HepG2 (cell line): Measurements from ENCODE around the gene SDC4. TPM values are rescaled to one million over a fixed set of nuclear protein-coding genes. Genes with fewer than 3 reads are reported as not detected.
A peak's percentile ranks its signal among the peaks of the same experiment; 100 is the strongest.

Experiments
- AHR ChIP-seq: IDR thresholded peaks from 2 replicates; pipeline ENCODE4 v1.6.1; 2018; ENCODE audit warnings: missing genetic modification reagents, missing compliant biosample characterization
- CENPX ChIP-seq: sonication (generic); formaldehyde crosslinking; IDR thresholded peaks from 2 replicates; pipeline ENCODE4 v1.9.0; 2021; ENCODE audit warnings: mild to moderate bottlenecking, missing genetic modification reagents, moderate library complexity
- GFI1 ChIP-seq: sonication (generic); formaldehyde crosslinking; IDR thresholded peaks from 2 replicates; pipeline ENCODE4 v1.5.0; 2020; ENCODE audit warnings: missing genetic modification reagents, mild to moderate bottlenecking, borderline replicate concordance
- HMG20A ChIP-seq: IDR thresholded peaks from 2 replicates; pipeline ENCODE4 v1.6.1; 2016; ENCODE audit warnings: borderline replicate concordance
- ISL2 ChIP-seq: sonication (generic); formaldehyde crosslinking; IDR thresholded peaks from 2 replicates; pipeline ENCODE4 v1.5.0; 2020; ENCODE audit warnings: missing genetic modification reagents
- MAFF ChIP-seq: IDR thresholded peaks from 2 replicates; pipeline ENCODE4 v1.6.1; 2011; ENCODE audit warnings: low read depth, low read length, improper control_type of control experiment
- TBX2 ChIP-seq: sonication (generic); formaldehyde crosslinking; IDR thresholded peaks from 2 replicates; pipeline ENCODE4 v1.5.0; 2020; ENCODE audit warnings: missing genetic modification reagents, mild to moderate bottlenecking, borderline replicate concordance
- ZNF296 ChIP-seq: sonication (generic); formaldehyde crosslinking; conservative IDR thresholded peaks from 2 replicates; pipeline ENCODE4 v1.5.0; 2020; ENCODE audit warnings: mild to moderate bottlenecking, missing genetic modification reagents
- ZNF552 ChIP-seq: sonication (generic); formaldehyde crosslinking; IDR thresholded peaks from 2 replicates; pipeline ENCODE4 v1.9.0; 2022; ENCODE audit warnings: missing genetic modification reagents, mild to moderate bottlenecking, borderline replicate concordance
- polyA plus RNA-seq, 8 experiments: library from polyadenylated mRNA; depleted of rRNA in 3 of 8; stranded (reverse) in 7 of 8; unstranded in 1 of 8; fragments of >200 nt; fragmentation: Illumina TruSeq in 4 of 8; extraction: Trizol in 4 of 8; gene quantifications; 2 replicates each; pipeline versions ENCODE4 v1.2.1 to v1.2.3, GENCODE V29; 2011 to 2016; ENCODE audit warnings: low read depth in 4 of 8, missing spikeins in 1 of 8, mixed read lengths in 1 of 8; ENCODE audit not compliant: insufficient read depth in 1 of 8
- total RNA-seq, 5 experiments: library from RNA; depleted of rRNA; stranded (reverse); fragments of >200 nt; fragmentation: Illumina TruSeq; extraction: Trizol; gene quantifications; 2 replicates each; pipeline ENCODE4 v1.2.3, GENCODE V29; 2016; ENCODE audit warnings: low read depth in 1 of 5
- TF ChIP-seq, protein P1 (sequence below): conservative IDR thresholded peaks from 2 replicates; pipeline ENCODE4 v1.6.1; 2018; ENCODE audit warnings: missing genetic modification reagents
- TF ChIP-seq, protein P2 (sequence below): sonication (generic); formaldehyde crosslinking; IDR thresholded peaks from 2 replicates; pipeline ENCODE4 v1.5.0; 2020; ENCODE audit warnings: mild to moderate bottlenecking, missing genetic modification reagents, borderline replicate concordance
- TF ChIP-seq, protein P3 (sequence below): IDR thresholded peaks from 2 replicates; pipeline ENCODE4 v1.6.1; 2016; ENCODE audit warnings: control low read depth
- TF ChIP-seq, protein P4 (sequence below): sonication (generic); formaldehyde crosslinking; IDR thresholded peaks from 2 replicates; pipeline ENCODE4 v1.4.0; 2020; ENCODE audit warnings: mild to moderate bottlenecking, missing genetic modification reagents

The SDC4 gene
- total and polyA plus RNA-seq, 2 of the 13 experiments (the other 11 are each of a cell fraction or from before 2014, with no cell fraction given): 49.0 to 65.1 TPM

DNA sequence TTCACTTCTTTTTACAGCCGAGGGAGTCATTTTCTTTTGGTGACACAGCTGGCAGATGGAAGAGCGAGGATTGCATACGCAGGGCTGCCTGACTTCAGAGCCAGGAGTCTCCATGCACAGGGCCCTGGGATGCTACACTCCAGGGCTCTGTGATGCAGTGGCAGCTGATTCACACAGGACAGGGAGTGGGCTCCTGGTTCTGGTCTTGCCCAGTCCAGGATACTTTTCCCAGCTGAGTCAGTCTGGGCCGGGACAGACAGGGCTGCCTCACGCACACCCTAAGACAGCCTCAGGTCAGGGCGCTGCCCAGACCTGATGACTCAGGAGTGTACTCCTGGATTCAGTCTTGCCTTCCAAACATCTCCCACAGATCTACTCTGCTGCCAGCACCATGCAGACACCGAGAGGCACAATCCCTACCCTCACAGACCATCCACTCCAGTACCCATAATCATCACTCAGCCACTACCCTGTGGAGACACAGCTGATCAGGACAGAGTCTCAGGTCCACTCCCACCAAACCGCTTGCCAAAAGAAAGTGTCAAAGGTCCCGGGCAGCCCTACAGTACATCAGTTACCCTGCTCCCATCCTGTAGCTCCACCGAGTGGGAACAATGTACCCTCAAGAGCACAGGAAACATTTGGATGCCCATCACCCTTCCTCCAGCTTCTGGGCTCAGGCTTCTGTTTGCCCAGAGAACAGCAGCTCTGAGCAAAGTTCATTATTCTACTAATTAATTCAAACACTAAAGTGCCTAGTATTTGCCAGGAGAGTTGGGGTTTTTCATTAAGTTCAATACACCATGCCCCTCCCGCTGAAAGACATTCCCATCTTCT is 11.5 kb downstream of the SDC4 start (continued):
- TF ChIP-seq, protein P1, sequence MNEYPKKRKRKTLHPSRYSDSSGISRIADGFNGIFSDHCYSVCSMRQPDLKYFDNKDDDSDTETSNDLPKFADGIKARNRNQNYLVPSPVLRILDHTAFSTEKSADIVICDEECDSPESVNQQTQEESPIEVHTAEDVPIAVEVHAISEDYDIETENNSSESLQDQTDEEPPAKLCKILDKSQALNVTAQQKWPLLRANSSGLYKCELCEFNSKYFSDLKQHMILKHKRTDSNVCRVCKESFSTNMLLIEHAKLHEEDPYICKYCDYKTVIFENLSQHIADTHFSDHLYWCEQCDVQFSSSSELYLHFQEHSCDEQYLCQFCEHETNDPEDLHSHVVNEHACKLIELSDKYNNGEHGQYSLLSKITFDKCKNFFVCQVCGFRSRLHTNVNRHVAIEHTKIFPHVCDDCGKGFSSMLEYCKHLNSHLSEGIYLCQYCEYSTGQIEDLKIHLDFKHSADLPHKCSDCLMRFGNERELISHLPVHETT: no peak
- peak; percentile 55; the same call in 1 of the 2 replicates for TF ChIP-seq GFI1 (CRISPR knock-in tag)
- no peak for TF ChIP-seq ZNF552
- TF ChIP-seq ZNF296 (CRISPR knock-in tag): 0 out of 2 replicates have a peak, but pooled peaks have one; percentile 2
- TF ChIP-seq MAFF: no peak
- TF ChIP-seq, protein P2, sequence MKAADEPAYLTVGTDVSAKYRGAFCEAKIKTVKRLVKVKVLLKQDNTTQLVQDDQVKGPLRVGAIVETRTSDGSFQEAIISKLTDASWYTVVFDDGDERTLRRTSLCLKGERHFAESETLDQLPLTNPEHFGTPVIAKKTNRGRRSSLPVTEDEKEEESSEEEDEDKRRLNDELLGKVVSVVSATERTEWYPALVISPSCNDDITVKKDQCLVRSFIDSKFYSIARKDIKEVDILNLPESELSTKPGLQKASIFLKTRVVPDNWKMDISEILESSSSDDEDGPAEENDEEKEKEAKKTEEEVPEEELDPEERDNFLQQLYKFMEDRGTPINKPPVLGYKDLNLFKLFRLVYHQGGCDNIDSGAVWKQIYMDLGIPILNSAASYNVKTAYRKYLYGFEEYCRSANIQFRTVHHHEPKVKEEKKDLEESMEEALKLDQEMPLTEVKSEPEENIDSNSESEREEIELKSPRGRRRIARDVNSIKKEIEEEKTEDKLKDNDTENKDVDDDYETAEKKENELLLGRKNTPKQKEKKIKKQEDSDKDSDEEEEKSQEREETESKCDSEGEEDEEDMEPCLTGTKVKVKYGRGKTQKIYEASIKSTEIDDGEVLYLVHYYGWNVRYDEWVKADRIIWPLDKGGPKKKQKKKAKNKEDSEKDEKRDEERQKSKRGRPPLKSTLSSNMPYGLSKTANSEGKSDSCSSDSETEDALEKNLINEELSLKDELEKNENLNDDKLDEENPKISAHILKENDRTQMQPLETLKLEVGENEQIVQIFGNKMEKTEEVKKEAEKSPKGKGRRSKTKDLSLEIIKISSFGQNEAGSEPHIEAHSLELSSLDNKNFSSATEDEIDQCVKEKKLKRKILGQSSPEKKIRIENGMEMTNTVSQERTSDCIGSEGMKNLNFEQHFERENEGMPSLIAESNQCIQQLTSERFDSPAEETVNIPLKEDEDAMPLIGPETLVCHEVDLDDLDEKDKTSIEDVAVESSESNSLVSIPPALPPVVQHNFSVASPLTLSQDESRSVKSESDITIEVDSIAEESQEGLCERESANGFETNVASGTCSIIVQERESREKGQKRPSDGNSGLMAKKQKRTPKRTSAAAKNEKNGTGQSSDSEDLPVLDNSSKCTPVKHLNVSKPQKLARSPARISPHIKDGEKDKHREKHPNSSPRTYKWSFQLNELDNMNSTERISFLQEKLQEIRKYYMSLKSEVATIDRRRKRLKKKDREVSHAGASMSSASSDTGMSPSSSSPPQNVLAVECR: 0 out of 2 replicates have a peak, but pooled peaks have one; percentile 51
- TF ChIP-seq, protein P3, sequence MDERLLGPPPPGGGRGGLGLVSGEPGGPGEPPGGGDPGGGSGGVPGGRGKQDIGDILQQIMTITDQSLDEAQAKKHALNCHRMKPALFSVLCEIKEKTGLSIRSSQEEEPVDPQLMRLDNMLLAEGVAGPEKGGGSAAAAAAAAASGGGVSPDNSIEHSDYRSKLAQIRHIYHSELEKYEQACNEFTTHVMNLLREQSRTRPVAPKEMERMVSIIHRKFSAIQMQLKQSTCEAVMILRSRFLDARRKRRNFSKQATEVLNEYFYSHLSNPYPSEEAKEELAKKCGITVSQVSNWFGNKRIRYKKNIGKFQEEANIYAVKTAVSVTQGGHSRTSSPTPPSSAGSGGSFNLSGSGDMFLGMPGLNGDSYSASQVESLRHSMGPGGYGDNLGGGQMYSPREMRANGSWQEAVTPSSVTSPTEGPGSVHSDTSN (CRISPR knock-in tag): no peak
- TF ChIP-seq, protein P4, sequence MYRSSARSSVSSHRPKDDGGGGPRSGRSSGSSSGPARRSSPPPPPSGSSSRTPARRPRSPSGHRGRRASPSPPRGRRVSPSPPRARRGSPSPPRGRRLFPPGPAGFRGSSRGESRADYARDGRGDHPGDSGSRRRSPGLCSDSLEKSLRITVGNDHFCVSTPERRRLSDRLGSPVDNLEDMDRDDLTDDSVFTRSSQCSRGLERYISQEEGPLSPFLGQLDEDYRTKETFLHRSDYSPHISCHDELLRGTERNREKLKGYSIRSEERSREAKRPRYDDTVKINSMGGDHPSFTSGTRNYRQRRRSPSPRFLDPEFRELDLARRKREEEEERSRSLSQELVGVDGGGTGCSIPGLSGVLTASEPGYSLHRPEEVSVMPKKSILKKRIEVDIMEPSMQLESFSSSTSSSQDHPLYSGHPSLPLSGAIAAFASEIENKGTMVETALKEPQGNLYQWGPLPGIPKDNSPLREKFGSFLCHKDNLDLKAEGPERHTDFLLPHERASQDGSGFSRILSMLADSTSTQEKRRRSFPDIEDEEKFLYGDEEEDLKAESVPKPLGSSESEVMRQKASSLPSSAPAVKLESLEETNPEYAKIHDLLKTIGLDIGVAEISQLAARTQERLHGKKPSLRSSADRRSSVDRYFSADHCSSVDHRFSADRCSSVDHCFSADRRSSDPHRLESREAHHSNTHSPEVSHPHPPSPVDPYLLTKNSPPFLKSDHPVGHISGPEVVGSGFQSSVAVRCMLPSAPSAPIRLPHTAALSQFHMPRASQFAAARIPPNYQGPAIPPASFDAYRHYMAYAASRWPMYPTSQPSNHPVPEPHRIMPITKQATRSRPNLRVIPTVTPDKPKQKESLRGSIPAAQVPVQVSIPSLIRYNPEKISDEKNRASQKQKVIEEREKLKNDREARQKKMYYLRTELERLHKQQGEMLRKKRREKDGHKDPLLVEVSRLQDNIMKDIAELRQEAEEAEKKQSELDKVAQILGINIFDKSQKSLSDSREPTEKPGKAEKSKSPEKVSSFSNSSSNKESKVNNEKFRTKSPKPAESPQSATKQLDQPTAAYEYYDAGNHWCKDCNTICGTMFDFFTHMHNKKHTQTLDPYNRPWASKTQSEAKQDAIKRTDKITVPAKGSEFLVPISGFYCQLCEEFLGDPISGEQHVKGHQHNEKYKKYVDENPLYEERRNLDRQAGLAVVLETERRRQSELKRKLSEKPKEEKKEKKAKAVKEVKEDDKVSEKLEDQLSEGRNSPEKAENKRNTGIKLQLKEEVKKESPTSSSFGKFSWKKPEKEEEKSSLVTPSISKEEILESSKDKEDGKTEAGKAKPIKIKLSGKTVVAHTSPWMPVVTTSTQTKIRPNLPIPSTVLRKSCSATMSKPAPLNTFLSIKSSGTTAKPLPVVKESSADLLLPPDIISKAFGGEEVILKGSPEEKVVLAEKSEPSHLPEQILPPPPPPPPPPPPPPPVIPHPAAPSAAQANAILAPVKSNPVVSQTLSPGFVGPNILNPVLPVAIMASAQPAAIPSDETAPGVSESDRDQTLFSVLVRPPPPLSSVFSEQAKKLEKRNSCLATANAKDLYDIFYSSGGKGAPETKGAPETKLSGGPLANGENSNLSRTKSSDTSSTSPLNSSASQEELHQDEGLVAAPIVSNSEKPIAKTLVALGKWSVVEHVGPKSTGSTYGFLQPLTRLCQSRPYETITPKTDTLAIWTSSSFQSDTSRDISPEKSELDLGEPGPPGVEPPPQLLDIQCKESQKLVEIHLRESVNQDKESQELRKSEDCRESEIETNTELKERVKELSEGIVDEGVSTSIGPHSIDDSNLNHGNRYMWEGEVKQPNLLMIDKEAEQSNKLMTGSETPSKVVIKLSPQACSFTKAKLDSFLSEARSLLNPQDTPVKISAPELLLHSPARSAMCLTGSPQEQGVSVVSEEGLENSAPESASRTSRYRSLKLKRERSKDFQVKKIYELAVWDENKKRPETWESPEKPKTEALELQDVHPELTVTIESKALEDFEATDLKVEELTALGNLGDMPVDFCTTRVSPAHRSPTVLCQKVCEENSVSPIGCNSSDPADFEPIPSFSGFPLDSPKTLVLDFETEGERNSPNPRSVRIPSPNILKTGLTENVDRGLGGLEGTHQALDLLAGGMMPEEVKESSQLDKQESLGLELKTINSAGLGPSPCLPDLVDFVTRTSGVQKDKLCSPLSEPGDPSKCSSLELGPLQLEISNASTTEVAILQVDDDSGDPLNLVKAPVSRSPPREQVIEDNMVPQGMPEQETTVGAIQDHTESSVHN (CRISPR knock-in tag): no peak
- peak; percentile 53; the same call in 1 of the 2 replicates for TF ChIP-seq AHR (CRISPR knock-in tag)
- no peak for TF ChIP-seq CENPX (CRISPR knock-in tag)
- peak; percentile 70 for TF ChIP-seq TBX2 (CRISPR knock-in tag)
- TF ChIP-seq HMG20A (CRISPR knock-in tag): 0 out of 2 replicates have a peak, but pooled peaks have one; percentile 6
- TF ChIP-seq ISL2 (CRISPR knock-in tag): peak; percentile 27
